Measurements from ENCODE around the gene STARD7.
A peak's percentile ranks its signal among the peaks of the same experiment; 100 is the strongest.

The STARD7 gene

GRCh38 chr2:96241900-96242611, 33.4 kb upstream of the STARD7 start:
- Histone ChIP-seq H3K4me1 (no peaks in the 10 kb centered on the region), H2AFZ (no peak overlapping the region), H3K4me2 (ENCODE audit: low read length) (no peak overlapping the region), H3K36me3 (ENCODE audit: control insufficient read depth, insufficient read depth, low read length) (no peaks in the 10 kb centered on the region), H3K9ac (no peak overlapping the region), H3K79me2 (peaks cover 20% of the 10 kb centered on the region), H3K9me3 (ENCODE audit: control insufficient read depth, low read length) (no peaks in the 10 kb centered on the region), H3K27ac (peak overlapping the region; percentile 53), H3K4me3 (ENCODE audit: low read depth, low read length) (no peak overlapping the region), H3K27me3 (ENCODE audit: control insufficient read depth, insufficient read depth, low read length) (no peaks in the 10 kb centered on the region)
- no peak for TF ChIP-seq CTCF (IDR thresholded peaks at IDR 0.05)

GRCh38 chr2:96241227-96241626, 32.6 kb upstream of the STARD7 start:
- Histone ChIP-seq H3K4me2 (ENCODE audit: low read length) (no peak overlapping the region), H3K4me3 (ENCODE audit: low read depth, low read length) (no peak overlapping the region), H3K36me3 (ENCODE audit: control insufficient read depth, insufficient read depth, low read length) (no peaks in the 10 kb centered on the region), H3K4me1 (no peaks in the 10 kb centered on the region), H2AFZ (no peak overlapping the region), H3K79me2 (peaks cover 22% of the 10 kb centered on the region), H3K9me3 (ENCODE audit: control insufficient read depth, low read length) (no peaks in the 10 kb centered on the region), H3K9ac (no peak overlapping the region), H3K27ac (no peak overlapping the region), H3K27me3 (ENCODE audit: control insufficient read depth, insufficient read depth, low read length) (no peaks in the 10 kb centered on the region)
- TF ChIP-seq CTCF (IDR thresholded peaks at IDR 0.05), result no peak

GRCh38 chr2:96240341-96241038, 31.9 kb upstream of the STARD7 start:
- Histone ChIP-seq H3K27me3 (ENCODE audit: control insufficient read depth, insufficient read depth, low read length) (no peaks in the 10 kb centered on the region), H3K9me3 (ENCODE audit: control insufficient read depth, low read length) (no peaks in the 10 kb centered on the region), H3K4me3 (ENCODE audit: low read depth, low read length) (no peak overlapping the region), H3K27ac (no peak overlapping the region), H3K79me2 (peaks cover 22% of the 10 kb centered on the region), H3K9ac (no peak overlapping the region), H2AFZ (no peak overlapping the region), H3K4me2 (ENCODE audit: low read length) (no peak overlapping the region), H3K36me3 (ENCODE audit: control insufficient read depth, insufficient read depth, low read length) (no peaks in the 10 kb centered on the region), H3K4me1 (no peaks in the 10 kb centered on the region)
- no peak for TF ChIP-seq CTCF (IDR thresholded peaks at IDR 0.05)

GRCh38 chr2:96239745-96240264, 31.2 kb upstream of the STARD7 start:
- no peak for TF ChIP-seq CTCF (IDR thresholded peaks at IDR 0.05)
- no peaks in the 10 kb centered on the region for H3K4me1 ChIP-seq
- H3K79me2 ChIP-seq, result peaks cover 19% of the 10 kb centered on the region
- H2AFZ ChIP-seq, result no peak overlapping the region
- no peak overlapping the region for H3K9ac ChIP-seq
- no peak overlapping the region for H3K4me3 ChIP-seq (ENCODE audit: low read depth, low read length)
- no peaks in the 10 kb centered on the region for H3K9me3 ChIP-seq (ENCODE audit: control insufficient read depth, low read length)
- no peak overlapping the region for H3K27ac ChIP-seq
- no peak overlapping the region for H3K4me2 ChIP-seq (ENCODE audit: low read length)
- no peaks in the 10 kb centered on the region for H3K36me3 ChIP-seq (ENCODE audit: control insufficient read depth, insufficient read depth, low read length)
- H3K27me3 ChIP-seq (ENCODE audit: control insufficient read depth, insufficient read depth, low read length), result no peaks in the 10 kb centered on the region

All from parathyroid adenoma (tissue), 2 donors.